Epithelial cell of proximal tubule (primary cell): ENCODE data around the gene KREMEN2. TPM values are rescaled to one million over a fixed set of nuclear protein-coding genes. Genes with fewer than 3 reads are reported as not detected.
A peak's percentile ranks its signal among the peaks of the same experiment; 100 is the strongest.
"Not testable (repeated sequence)": the region's sequence is repeated elsewhere in the genome, so short reads cannot be mapped to it uniquely, and the experiment has no call there.

Source experiments
- DNase-seq: peaks from one replicate; pipeline ENCODE4 v3.0.0-alpha.2; 2011; ENCODE audit warnings: low read depth
- H3K4me3 ChIP-seq: 2 replicates; pipeline ENCODE4 v1.5.1; 2011; ENCODE audit warnings: low read depth, mild to moderate bottlenecking, low read length
- total RNA-seq: library from RNA; depleted of rRNA; stranded (reverse); fragments of >200 nt; gene quantifications from 2 replicates; pipeline ENCODE4 v1.2.3, GENCODE V29; 2015
- TF ChIP-seq, protein P1 (sequence below): conservative IDR thresholded peaks from 2 replicates; pipeline ENCODE4 v1.5.1; 2012; ENCODE audit warnings: low read depth, mild to moderate bottlenecking, low read length

The KREMEN2 gene
- total RNA-seq, 1 donor from 2014 or later: 4.2 TPM

DNA sequence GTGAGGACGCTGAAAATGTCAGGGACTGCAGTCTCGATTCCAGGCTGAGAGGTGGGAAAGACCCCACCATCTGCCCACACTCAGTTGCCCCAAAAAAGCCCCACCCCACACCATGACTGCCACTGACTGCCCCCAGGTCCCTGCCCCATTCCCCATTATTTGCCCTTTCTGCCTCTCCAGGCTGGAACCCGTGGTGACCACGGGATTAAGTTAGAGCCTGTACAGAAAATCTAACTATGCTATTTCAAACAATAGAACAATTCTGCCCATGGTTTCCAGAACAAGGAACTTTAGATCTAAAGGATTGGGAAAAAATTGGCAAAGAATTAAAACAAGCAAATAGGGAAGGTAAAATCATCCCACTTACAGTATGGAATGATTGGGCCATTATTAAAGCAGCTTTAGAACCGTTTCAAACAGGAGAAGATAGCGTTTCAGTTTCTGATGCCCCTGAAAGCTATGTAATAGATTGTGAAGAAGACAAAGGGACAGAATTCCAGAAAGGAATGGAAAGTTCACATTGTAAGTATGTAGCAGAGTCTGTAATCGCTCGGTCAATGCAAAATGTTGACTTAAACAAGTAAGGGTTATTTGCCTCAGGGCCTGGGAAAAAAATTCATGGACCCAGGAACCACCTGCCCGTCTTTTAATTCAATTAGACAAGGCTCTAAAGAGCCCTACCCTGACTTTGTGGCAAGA lies 38.0 kb upstream of the KREMEN2 start:
- H3K4me3 ChIP-seq: no peak overlapping the region
- DNase-seq: no peak
- TF ChIP-seq, protein P1, sequence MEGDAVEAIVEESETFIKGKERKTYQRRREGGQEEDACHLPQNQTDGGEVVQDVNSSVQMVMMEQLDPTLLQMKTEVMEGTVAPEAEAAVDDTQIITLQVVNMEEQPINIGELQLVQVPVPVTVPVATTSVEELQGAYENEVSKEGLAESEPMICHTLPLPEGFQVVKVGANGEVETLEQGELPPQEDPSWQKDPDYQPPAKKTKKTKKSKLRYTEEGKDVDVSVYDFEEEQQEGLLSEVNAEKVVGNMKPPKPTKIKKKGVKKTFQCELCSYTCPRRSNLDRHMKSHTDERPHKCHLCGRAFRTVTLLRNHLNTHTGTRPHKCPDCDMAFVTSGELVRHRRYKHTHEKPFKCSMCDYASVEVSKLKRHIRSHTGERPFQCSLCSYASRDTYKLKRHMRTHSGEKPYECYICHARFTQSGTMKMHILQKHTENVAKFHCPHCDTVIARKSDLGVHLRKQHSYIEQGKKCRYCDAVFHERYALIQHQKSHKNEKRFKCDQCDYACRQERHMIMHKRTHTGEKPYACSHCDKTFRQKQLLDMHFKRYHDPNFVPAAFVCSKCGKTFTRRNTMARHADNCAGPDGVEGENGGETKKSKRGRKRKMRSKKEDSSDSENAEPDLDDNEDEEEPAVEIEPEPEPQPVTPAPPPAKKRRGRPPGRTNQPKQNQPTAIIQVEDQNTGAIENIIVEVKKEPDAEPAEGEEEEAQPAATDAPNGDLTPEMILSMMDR: no peak

GRCh38 chr16:2926650-2926999 lies 37.5 kb upstream of the KREMEN2 start:
- H3K4me3 ChIP-seq: peak overlapping the region; percentile 23
- TF ChIP-seq, protein P1: no peak

GRCh38 chr16:2927010-2927646 lies 36.9 kb upstream of the KREMEN2 start:
- no peak for DNase-seq
- TF ChIP-seq, protein P1: peak; percentile 93
- H3K4me3 ChIP-seq: peak overlapping the region; percentile 23

More at GRCh38 chr16:2926650-2926999, 37.5 kb upstream of the KREMEN2 start:
- no peak for DNase-seq

GRCh38 chr16:2928151-2928550 lies 35.9 kb upstream of the KREMEN2 start:
- not testable (repeated sequence) for DNase-seq

GRCh38 chr16:2928796-2929195 lies 35.3 kb upstream of the KREMEN2 start:
- no peak overlapping the region for H3K4me3 ChIP-seq
- no peak for DNase-seq
- TF ChIP-seq, protein P1: no peak

More at GRCh38 chr16:2928151-2928550, 35.9 kb upstream of the KREMEN2 start:
- H3K4me3 ChIP-seq: not testable (repeated sequence)

- TF ChIP-seq, protein P1: no peak
- no peak overlapping the region for H3K4me3 ChIP-seq
- DNase-seq: no peak
Observed at GRCh38 chr16:2929693-2930092, 34.4 kb upstream of the KREMEN2 start.

DNA sequence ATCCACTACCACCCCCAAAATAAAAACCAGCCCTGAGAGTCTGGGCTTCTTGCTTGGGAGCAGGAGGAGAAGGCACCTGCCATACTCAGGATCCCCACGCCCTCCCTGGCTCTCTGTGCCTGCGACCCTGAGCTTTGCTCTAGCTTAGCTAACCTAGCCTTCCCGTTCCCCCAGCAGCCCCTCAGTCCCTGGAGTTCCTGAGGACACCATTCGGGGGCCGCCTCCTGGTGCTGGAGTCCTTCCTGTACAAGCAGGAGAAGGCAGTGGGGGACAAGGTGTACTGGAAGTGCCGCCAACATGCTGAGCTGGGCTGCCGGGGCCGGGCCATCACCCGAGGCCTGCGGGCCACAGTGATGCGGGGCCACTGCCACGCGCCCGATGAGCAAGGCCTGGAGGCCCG lies 33.8 kb upstream of the KREMEN2 start:
- TF ChIP-seq, protein P1: no peak
- H3K4me3 ChIP-seq: no peak overlapping the region
- no peak for DNase-seq

DNA sequence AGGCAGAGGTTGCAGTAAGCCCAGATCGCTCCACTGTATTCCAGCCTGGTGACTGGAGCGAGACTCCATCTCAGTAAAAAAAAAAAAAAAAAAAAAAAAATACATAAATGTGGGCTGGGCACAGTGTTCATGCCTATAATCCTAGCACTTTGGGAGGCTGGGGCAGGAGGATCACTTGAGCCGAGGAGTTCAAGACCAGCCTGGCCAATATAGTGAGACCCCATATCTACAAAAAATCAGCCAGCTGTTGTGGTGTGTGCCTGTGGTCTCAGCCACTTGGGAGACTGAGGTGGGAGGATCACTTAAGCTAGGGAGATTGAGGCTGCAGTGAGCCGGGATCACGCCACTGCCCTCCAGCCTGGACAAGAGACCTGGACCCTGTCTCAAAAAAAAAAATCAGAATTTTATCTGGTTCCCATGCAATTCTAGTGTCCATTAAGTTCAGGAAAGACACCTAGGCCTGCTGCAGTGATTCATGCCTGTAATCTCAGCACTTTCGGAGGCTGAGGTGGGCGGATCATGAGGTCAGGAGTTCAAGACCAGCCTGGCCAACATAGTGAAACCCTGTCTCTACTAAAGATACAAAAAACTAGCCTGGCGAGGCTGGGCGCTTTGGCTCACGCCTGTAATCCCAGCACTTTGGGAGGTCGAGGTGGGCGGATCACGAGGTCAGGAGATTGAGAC lies 32.7 kb upstream of the KREMEN2 start:
- not testable (repeated sequence) for H3K4me3 ChIP-seq, DNase-seq
